ENCODE data around the gene KIF26B. TPM values are rescaled to one million over a fixed set of nuclear protein-coding genes. Genes with fewer than 3 reads are reported as not detected.

KIF26B gene
- total RNA-seq, 1 experiment from 2014 or later, result 1.6 TPM

GRCh38 chr1:245301921-245302320, 147.1 kb downstream of the KIF26B start:
- H3K27me3 Mint-ChIP-seq (ENCODE audit: insufficient read depth, unreplicated experiment), result peaks cover 47% of the 10 kb centered on the region
- intact Hi-C loops (cut with micrococcal nuclease), result no loop called here
- H3K36me3 Mint-ChIP-seq (ENCODE audit: insufficient read depth, unreplicated experiment), result no peaks in the 10 kb centered on the region
- no peak for DNase-seq (ENCODE audit: unreplicated experiment)
- BruUV-seq (replicated peaks), result no TSS peak
- ChIA-PET POLR2A (no interaction called here), CTCF (interaction anchor here (0.6 to 1.2 kb wide), 2 partner anchors 32 to 164 kb away, joined by 3 read pairs; no protein-coding TSS in a partner anchor)
- H3K4me3 Mint-ChIP-seq (ENCODE audit: unreplicated experiment), result no peak overlapping the region
- peaks cover 12% of the 10 kb centered on the region for H3K4me1 Mint-ChIP-seq (ENCODE audit: insufficient read depth, unreplicated experiment)
- TF ChIP-seq CTCF (IDR thresholded peaks at IDR 0.05; ENCODE audit: unreplicated experiment), result no peak
- no peaks in the 10 kb centered on the region for H3K9me3 Mint-ChIP-seq (ENCODE audit: unreplicated experiment)
- no peak overlapping the region for H3K27ac Mint-ChIP-seq (ENCODE audit: low read depth, unreplicated experiment)

DNA sequence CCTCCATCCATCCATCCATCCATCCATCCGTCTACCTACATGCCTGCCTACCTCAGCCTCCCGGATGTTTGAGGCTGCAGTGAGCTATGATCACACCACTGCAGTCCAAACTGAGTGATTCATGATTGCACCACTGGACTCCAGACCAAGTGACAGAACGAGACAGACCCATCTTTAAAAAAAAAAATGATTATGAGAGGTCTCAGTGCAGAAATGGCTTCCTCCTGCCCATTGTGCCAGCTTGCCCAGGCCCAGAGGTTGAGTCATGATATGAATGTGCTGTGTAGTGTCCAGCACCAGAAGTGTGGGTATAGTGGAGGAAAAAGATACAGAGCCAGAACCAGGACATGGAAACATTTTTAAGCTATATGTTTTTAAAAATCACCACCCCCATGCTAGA, 149.9 kb downstream of the KIF26B start:
- peak; percentile 34 for DNase-seq (ENCODE audit: unreplicated experiment)
- H3K36me3 Mint-ChIP-seq (ENCODE audit: insufficient read depth, unreplicated experiment), result no peaks in the 10 kb centered on the region
- peaks cover 32% of the 10 kb centered on the region for H3K27me3 Mint-ChIP-seq (ENCODE audit: insufficient read depth, unreplicated experiment)
- H3K4me1 Mint-ChIP-seq (ENCODE audit: insufficient read depth, unreplicated experiment), result peaks cover 6% of the 10 kb centered on the region
- no peak for TF ChIP-seq CTCF (IDR thresholded peaks at IDR 0.05; ENCODE audit: unreplicated experiment)
- intact Hi-C loops (cut with micrococcal nuclease), result no loop called here
- no peak overlapping the region for H3K4me3 Mint-ChIP-seq (ENCODE audit: unreplicated experiment)
- no TSS peak for BruUV-seq (replicated peaks)
- H3K9me3 Mint-ChIP-seq (ENCODE audit: unreplicated experiment), result no peaks in the 10 kb centered on the region
- CTCF ChIA-PET, result interaction anchor here (0.5 to 1.3 kb wide), 3 partner anchors 9 to 1395 kb away, joined by 3 to 5 read pairs (median 3); no protein-coding TSS in a partner anchor
- POLR2A ChIA-PET, result no interaction called here
- H3K27ac Mint-ChIP-seq (ENCODE audit: low read depth, unreplicated experiment), result no peak overlapping the region

GRCh38 chr1:245306020-245306419, 151.2 kb downstream of the KIF26B start:
- Mint-ChIP-seq H3K27ac (ENCODE audit: low read depth, unreplicated experiment) (no peak overlapping the region), H3K4me1 (ENCODE audit: insufficient read depth, unreplicated experiment) (peaks cover 6% of the 10 kb centered on the region), H3K9me3 (ENCODE audit: unreplicated experiment) (no peaks in the 10 kb centered on the region), H3K27me3 (ENCODE audit: insufficient read depth, unreplicated experiment) (peaks cover 32% of the 10 kb centered on the region), H3K36me3 (ENCODE audit: insufficient read depth, unreplicated experiment) (no peaks in the 10 kb centered on the region), H3K4me3 (ENCODE audit: unreplicated experiment) (no peak overlapping the region)
- TF ChIP-seq CTCF (IDR thresholded peaks at IDR 0.05; ENCODE audit: unreplicated experiment), result no peak
- no TSS peak for BruUV-seq (replicated peaks)
- POLR2A ChIA-PET, result interaction anchor here (0.6 kb wide), 1 partner anchor 13 kb away, joined by 3 read pairs; no protein-coding TSS in a partner anchor
- DNase-seq (ENCODE audit: unreplicated experiment), result no peak
- CTCF ChIA-PET, result interaction anchor here (1.7 kb wide), 1 partner anchor 153 kb away, joined by 5 read pairs; no protein-coding TSS in a partner anchor
- intact Hi-C loops (cut with micrococcal nuclease), result no loop called here

- Mint-ChIP-seq H3K4me1 (ENCODE audit: insufficient read depth, unreplicated experiment) (peaks cover 6% of the 10 kb centered on the region), H3K27me3 (ENCODE audit: insufficient read depth, unreplicated experiment) (peaks cover 24% of the 10 kb centered on the region), H3K36me3 (ENCODE audit: insufficient read depth, unreplicated experiment) (no peaks in the 10 kb centered on the region), H3K9me3 (ENCODE audit: unreplicated experiment) (no peaks in the 10 kb centered on the region), H3K27ac (ENCODE audit: low read depth, unreplicated experiment) (no peak overlapping the region), H3K4me3 (ENCODE audit: unreplicated experiment) (no peak overlapping the region)
- no TSS peak for BruUV-seq (replicated peaks)
- ChIA-PET CTCF (interaction anchor here (0.9 to 1.7 kb wide), 3 partner anchors 149 to 154 kb away, joined by 3 to 5 read pairs (median 4); no protein-coding TSS in a partner anchor), POLR2A (interaction anchor here (0.6 kb wide), 1 partner anchor 17 kb away, joined by 3 read pairs; no protein-coding TSS in a partner anchor)
- TF ChIP-seq CTCF (IDR thresholded peaks at IDR 0.05; ENCODE audit: unreplicated experiment), result no peak
- intact Hi-C loops (cut with micrococcal nuclease), result no loop called here
- no peak for DNase-seq (ENCODE audit: unreplicated experiment)
Observed at GRCh38 chr1:245306628-245307410, 152.0 kb downstream of the KIF26B start.
